Epidermal melanocyte (primary cell): ENCODE results near the gene APBA2.

ENCODE experiments used
- DNase-seq: peaks from one replicate; pipeline ENCODE4 v3.0.0; 2011; ENCODE audit warnings: low spot score; ENCODE audit not compliant: insufficient read length

Gene APBA2

DNA sequence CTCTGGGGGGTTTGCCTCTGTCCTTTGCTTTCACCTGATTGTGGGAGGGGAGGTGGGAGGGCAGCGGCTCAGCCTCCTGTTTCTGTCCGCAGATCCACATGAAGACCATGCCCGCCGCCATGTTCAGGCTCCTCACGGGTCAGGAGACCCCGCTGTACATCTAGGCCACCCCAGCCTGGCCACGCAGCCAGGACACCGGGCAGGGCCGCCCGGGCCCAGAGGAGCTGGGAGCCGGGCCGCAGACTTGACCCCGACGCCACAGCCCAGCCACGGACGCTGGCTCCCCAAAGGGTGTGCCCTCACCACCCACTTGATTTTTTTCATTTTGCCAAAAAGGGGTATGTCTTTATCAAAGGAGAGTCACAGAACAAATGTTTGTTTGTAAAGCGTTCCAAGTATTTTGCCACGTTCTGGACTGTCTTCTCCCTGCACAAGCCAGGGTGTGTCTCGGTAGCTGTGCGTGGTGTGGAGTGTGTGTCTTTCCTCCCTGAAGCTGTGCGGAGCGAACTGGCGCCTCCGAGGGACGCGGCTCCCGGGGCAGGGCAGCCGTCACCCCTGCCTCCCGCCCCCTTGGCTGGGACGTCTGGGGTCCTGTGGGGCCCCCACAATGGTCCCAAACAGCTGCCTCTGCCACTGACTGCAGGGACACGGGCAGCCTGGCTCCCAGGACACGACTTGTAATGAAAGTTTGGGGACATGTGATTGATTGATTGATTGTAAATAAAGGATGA lies 231.4 kb downstream of the APBA2 start:
- DNase-seq, result no peak

DNA sequence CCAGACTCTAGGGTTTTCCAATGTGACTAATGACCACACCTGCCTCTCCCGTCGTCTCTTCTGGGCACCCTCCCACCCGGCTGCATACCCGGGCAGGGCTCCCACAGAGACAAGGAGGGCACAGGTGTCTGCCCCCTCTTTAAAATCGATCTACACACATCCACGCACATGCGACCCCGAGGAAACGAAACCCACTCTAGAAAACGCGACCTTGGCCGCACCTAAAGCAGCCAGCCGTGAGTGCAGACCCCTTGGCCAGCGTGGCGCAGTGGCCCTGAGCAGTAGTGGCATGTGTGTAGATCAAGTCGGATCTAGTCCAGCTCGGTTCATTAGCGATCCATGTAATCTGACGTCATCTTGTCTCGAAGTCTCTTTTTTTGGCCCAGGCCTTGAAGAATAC lies 232.0 kb downstream of the APBA2 start:
- DNase-seq, result no peak

DNA sequence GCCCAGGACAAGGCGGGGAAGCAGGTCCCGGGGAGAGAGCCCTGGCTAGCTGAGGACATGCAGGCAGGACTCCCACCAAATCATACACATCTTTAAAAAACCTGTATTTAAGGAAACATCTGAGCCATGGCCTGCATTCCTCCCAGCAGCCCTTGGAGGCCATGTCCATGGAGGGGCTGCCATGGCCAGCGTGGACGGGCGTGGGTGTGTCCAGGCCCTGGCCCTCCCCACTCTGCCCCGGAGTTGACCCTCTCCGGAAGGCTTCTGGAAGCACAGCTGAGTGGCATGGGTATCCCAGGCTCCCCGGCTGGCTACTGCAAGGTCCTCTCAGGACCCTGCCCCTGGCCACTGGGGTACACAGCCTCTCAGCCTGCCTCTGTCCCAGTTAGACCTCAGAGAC lies 234.1 kb downstream of the APBA2 start:
- no peak for DNase-seq

- no peak for DNase-seq
Observed at GRCh38 chr15:29120593-29121368, 235.0 kb downstream of the APBA2 start.

- no peak for DNase-seq
Observed at GRCh38 chr15:29121369-29121656, 235.5 kb downstream of the APBA2 start.

DNA sequence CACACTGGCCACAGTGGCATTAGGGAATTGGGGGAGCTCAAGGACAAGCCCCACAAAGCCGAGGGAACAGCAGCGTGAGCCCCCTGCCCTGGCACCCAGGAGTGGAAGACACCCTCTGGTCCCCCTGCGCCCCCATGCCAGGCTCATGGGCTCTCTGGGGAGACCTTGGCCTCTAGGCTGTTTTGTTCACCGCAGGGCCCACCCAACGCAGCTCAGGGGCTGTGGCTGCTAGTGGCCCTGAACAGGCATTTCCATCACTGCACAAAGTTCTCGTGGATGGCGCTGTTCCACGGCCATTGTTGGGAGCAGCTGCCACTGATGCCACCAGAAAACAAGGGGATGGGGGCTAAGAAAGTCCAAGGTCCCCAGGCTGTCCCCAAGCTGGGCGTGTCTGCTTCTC lies 236.1 kb downstream of the APBA2 start:
- no peak for DNase-seq

- DNase-seq, result no peak
Observed at GRCh38 chr15:29122506-29122905, 236.7 kb downstream of the APBA2 start.

DNA sequence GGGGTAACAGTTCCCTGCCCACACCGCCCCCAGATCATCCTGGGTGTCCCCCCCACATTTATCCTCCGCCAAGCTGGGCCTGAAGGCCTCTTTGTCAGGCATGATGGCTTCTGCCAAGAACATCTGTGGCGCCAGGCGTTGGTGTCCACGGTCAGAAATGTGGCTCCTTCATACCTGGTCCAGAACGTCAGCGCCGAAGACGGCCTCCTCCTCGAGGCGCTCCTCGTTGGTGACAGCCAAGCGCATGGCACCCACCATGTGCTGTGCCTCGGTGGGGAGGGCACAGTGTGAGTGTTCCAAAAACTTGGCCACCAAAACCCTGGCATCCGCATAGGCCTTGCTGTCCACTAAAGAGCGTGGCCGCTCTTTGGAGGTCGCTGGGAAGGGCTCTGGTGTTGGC lies 237.4 kb downstream of the APBA2 start:
- DNase-seq, result no peak

DNA sequence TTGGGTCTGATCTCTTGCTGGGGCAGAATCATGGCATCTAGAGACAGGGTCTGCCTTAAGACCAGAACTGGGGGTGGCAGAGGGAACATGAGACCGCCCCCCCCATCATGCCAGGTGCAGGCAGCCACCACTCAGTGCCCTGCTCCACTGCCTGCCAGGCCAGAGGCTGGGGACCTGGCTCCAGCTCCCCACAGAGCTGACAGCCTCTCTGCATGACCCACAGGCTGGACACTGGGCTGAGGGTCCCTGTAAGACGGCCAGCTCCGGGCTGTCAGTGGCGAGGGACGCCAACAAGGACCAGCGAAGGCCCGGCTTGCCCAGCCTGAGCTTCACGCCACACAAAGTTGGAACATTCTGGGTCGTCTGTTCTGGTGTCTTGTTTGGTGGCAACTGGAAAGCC lies 238.2 kb downstream of the APBA2 start:
- DNase-seq, result no peak

GRCh38 chr15:29124581-29125381 lies 239.0 kb downstream of the APBA2 start:
- DNase-seq, result no peak

DNA sequence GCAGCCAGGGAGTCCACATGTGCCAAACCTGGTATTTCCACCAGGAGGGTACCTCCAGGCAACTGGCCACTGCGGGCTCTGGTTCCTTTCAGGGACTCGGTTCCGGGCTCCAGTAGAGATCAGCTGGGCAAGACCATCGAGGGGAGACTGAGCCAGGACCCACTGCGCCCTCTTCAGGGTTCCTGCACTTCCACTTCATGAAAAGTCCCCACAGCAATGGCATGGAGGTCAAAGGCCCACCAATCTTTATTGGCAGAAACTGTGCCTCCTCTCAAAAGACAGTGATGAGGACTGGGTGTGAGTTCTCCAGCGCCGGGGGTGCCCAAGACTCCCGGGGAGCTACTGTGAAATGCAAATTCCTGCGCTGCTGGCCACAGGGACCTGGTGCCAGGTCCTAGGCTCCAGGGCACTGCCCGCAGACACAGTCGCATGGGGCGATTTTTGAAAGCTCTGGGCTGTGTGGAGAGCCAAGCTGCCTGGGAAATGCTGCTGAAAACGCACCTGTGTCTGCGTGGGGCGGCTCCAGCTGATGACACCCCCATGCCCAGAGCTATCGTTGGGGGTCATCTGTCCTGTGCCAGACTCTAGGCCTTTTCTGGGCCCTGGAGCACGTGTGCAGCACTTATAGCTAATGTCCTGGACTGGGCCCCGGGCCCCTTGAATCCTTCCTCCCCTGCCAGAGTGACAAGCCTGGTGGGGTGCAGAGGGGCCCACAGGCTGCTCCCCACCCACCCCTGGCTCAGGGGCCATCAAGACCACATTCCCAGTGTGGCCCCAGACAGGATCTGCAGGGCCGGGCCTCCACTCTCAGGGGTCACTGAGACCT lies 239.8 kb downstream of the APBA2 start:
- no peak for DNase-seq

GRCh38 chr15:29126208-29126536 lies 240.4 kb downstream of the APBA2 start:
- DNase-seq, result no peak

DNA sequence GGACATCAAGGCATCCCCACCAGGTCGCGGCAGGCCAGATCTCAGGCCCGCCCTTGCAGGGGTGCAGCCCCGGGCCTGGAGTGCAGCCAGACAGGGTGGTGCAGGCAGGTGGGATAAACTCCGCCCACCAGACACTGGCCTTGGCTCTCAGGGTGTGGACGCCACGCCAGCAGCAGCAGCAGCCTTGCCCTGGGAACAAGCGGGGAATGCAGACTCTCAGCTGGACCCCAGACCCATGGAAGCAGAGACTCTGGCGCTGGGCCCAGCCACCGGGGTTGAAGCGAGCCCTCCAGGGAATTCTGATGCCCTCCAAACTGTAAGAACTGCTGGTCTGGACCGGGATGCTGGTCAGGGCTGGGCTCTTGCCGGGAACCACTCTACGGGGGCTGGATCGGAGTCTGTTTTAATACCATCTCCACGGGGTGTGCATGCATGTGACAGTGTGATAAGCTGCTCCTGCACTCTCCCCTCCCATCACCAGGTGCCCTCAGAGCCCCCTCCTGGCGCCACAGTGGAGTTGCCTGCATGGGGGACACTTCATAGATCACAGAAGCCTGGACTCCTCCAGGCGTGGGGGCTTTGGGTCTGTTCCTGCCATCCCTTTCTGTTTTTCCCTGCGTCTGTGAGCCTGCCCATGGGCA lies 241.2 kb downstream of the APBA2 start:
- DNase-seq, result no peak

DNA sequence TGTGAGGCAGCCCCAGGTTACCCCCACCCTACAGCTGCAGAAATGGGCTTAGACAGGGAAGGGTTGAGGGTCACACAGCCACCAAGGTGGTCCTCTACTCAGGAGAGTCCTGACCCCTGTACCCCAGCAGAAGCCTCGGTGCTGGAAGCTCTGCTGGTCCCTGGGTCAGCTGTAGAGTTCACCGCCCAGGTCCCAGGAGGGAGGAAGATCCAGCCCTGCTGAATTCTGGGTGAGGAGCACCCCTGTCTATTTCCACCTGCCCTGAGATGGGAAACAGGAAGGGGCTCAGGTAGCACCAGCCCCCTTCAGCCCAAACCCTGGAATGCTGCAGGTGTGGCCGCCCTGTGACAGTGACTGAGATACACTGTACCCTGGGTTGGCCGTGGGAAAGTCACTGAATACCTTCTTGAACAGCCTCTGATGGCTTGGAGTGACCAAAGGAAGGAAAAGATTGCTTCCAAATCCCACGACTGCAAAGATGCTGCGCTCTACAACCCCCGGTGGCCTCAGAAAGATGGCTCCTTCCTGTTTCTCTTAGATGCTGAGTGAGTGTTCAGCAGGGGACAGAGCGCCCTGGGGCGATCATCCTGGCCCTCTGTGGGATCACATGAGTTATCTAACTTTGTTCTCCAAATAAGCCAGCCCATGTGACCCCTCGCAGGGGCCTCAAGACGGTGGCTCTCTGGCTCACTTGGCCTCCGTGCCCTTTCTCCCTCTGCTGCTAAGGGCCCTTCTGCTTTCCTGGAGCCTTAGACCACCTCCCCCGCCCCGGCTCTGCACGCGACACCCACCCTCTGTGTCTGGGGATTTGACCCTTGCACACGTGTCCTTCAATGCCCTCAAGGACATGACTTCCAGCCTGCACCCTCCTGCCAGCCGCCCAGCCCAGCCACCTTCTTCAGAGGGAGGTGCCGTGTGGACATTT lies 242.0 kb downstream of the APBA2 start:
- DNase-seq, result no peak

GRCh38 chr15:29128671-29129070 lies 242.9 kb downstream of the APBA2 start:
- no peak for DNase-seq

GRCh38 chr15:29129221-29129620 lies 243.4 kb downstream of the APBA2 start:
- no peak for DNase-seq

DNA sequence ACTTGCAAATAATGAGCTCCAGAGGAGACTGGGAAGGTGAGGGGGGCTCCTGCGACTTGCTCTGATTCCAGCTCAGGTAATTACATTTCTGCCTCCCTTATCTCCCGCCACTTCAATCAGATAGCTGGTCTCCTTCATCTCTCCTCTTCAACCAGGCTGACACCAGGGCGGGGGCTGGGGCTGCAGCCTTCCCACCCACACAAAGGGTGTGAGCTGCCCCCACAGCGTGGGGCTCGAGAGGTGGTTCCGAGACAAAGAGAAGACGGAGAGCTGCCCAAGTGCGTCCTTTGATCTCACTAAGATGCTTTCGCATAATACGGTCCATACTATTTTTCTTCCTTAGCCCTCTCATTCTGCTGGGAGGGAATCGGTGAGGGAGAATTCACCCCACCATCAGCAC lies 244.2 kb downstream of the APBA2 start:
- DNase-seq, result no peak

DNA sequence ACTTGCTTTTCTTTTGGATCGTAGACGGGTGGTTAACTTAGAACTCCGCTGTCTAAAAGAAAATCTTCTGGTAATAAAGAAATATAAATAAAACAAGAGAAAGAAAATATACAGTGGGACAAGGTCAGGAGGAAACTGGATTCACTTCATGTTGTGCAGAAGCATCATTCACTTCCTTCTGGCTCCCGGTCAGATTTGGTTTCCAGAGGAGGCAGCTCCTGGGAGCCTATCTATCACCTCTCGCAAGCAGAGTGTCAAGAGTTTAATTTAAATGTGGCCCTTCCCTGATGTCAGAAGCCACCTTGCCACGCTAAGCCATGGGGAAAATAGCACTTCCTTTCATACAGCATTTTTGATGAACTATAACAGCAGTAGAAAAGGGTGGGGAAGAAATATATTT lies 244.7 kb downstream of the APBA2 start:
- DNase-seq, result no peak

DNA sequence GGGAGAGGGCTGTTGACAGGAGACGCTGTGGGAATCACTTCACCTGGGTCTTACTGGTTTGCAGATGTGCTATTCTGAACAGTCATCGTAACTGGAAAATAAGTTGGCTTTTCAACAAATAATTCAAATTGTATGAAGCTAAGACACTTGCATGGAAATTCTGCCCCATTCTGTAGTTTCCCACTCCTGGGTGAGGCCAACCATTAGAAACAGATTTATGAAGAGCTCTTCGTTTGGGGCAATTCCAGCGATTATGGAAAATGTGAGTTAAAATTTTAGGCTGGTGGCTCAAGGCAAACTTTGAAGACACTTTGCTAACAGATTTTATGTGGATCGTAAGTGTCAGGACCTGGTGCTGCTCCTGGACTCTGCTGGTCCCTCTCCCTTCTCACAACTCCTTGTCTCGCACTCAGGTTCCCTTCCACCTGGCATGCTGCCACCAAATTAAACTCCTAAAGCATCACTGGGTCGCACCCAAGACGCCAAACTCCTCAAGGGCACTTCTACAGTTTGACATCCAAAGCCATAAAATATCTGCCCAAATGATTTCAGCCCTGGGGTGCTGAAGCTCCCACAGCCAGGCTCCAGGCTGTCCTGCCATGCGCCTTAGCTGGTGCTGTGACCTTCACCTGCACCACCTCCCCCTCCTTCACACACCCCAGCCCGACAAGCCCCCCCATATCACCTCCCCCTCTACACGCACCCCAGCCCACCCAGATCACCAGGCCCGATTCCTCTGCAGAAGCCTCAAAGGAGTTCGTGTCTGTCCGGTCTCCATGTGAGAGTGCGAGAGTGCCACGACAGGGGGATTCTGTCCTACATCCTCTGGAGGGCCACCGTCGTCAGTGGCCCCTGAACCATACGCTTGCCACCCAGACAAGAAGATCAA lies 245.4 kb downstream of the APBA2 start:
- DNase-seq, result no peak
